Prostate gland (tissue), 2 donors: Measurements from ENCODE around the gene KNOP1. TPM values are rescaled to one million over a fixed set of nuclear protein-coding genes. Genes with fewer than 3 reads are reported as not detected.

Source experiments
- DNase-seq: peaks from one replicate; pipeline ENCODE4 v3.0.0-alpha.2; 2019; ENCODE audit warnings: low spot score
- H3K27ac ChIP-seq, 2 donors: fragments of 200-600 bp; sonication (generic); 2 replicates each; pipeline ENCODE4 v1.5.1; 2017 to 2019
- H3K27me3 ChIP-seq: fragments of 200-600 bp; sonication (generic); replicated peaks from 2 replicates; pipeline ENCODE4 v1.5.1; 2019; ENCODE audit not compliant: insufficient read depth
- H3K36me3 ChIP-seq, 2 donors: fragments of 200-600 bp; sonication (generic); 1 replicate in 1 of 2; 2 replicates in 1 of 2; pipeline versions ENCODE4 v1.5.1 to v1.8.1; 2017 to 2019
- H3K4me1 ChIP-seq: fragments of 200-600 bp; sonication (generic); replicated peaks from 2 replicates; pipeline ENCODE4 v1.5.1; 2019
- H3K4me3 ChIP-seq, 2 donors: fragments of 200-600 bp; sonication (generic); 2 replicates each; pipeline ENCODE4 v1.5.1; 2017 to 2019
- H3K9me3 ChIP-seq: fragments of 200-600 bp; sonication (generic); 2 replicates; pipeline ENCODE4 v1.5.1; 2017
- CTCF ChIP-seq, 4 experiments: fragments of 200-600 bp in 2 of 4; fragments of 450-650 bp in 2 of 4; sonication (generic) in 2 of 4; IDR thresholded peaks; 1 replicate in 3 of 4; 2 replicates in 1 of 4; pipeline ENCODE4 v1.5.1; 2016 to 2019; ENCODE audit warnings: antibody characterized with exemption in 4 of 4, mild to moderate bottlenecking in 2 of 4, moderate library complexity in 2 of 4
- POLR2A ChIP-seq: fragments of 450-650 bp; IDR thresholded peaks from one replicate; pipeline ENCODE4 v1.6.1; 2016; ENCODE audit warnings: antibody characterized with exemption, mild to moderate bottlenecking
- POLR2AphosphoS5 ChIP-seq: sonication (generic); formaldehyde crosslinking; IDR thresholded peaks from one replicate; pipeline ENCODE4 v1.6.1; 2017; ENCODE audit warnings: antibody characterized with exemption
- WGBS: methylation state at CpG from one replicate; pipeline ENCODE4 v1.1.5; 2018; 5-methylcytosine and 5-hydroxymethylcytosine counted together
- intact Hi-C: fragments of 100-400 bp; cut with DNase I; formaldehyde crosslinking; loops from one replicate; pipeline ENCODE4 v1.14.2; 2022
- total RNA-seq, 2 donors: library from RNA; depleted of rRNA; stranded (reverse); fragments of >200 nt; gene quantifications; one replicate each; pipeline ENCODE4 v1.1.0, GENCODE V29; 2016

KNOP1 gene
- total RNA-seq: 10 to 100 TPM; 11.2 to 26.6 TPM

GRCh38 chr16:19717741-19718623 is at the start of gene KNOP1, which contains the start of gene IQCK:
KNOP1 (minus strand) TSS chr16:19718227; CDS start chr16:19715035, 3,192 bp downstream.
IQCK (plus strand) TSS chr16:19718271; CDS start chr16:19718307, 36 bp downstream.
- Histone ChIP-seq H3K36me3 (peaks cover 3 to 5% of the 10 kb centered on the region in 2 donors), H3K9me3 (no peaks in the 10 kb centered on the region), H3K4me3 (peak within 1 kb of the TSS; percentile 95 to 98), H3K27me3 (no peaks in the 10 kb centered on the region), H3K27ac (peak within 1 kb of the TSS; percentile 67 to 69), H3K4me1 (no peaks in the 10 kb centered on the region)
- intact Hi-C loops: loop anchor here (5.0 to 10.0 kb wide), 2 partner anchors 113 to 164 kb away; partner anchors contain the start of gene GPRC5B
- WGBS: 0% methylated on average over 65 of the region's 88 CpGs
- DNase-seq: peak; percentile 84
- TF ChIP-seq POLR2AphosphoS5 (peak; percentile 87), CTCF (IDR thresholded peaks at IDR 0.05) (peak in 1 of 4 experiments; percentile 17), POLR2A (no peak)

GRCh38 chr16:19767497-19767896 is 49.5 kb upstream of the KNOP1 start:
- intact Hi-C loops: no loop called here
- H3K4me3 ChIP-seq: no peak overlapping the region
- H3K27ac ChIP-seq: no peak overlapping the region
- 88% methylated on average over 13 of the region's 13 CpGs for WGBS
- no peaks in the 10 kb centered on the region for H3K4me1 ChIP-seq
- no peaks in the 10 kb centered on the region for H3K9me3 ChIP-seq
- DNase-seq: no peak
- no peaks in the 10 kb centered on the region for H3K27me3 ChIP-seq
- TF ChIP-seq POLR2A (no peak), POLR2AphosphoS5 (no peak), CTCF (IDR thresholded peaks at IDR 0.05) (no peak)
- no peaks in the 10 kb centered on the region for H3K36me3 ChIP-seq

GRCh38 chr16:19766988-19767387 is 49.0 kb upstream of the KNOP1 start:
- no peak for TF ChIP-seq POLR2AphosphoS5
- TF ChIP-seq POLR2A: no peak
- no peak for TF ChIP-seq CTCF (IDR thresholded peaks at IDR 0.05)
- H3K36me3 ChIP-seq: no peaks in the 10 kb centered on the region
- H3K9me3 ChIP-seq: no peaks in the 10 kb centered on the region
- no peak overlapping the region for H3K27ac ChIP-seq
- intact Hi-C loops: no loop called here
- WGBS: 94% methylated on average over 9 of the region's 9 CpGs
- no peaks in the 10 kb centered on the region for H3K4me1 ChIP-seq
- H3K27me3 ChIP-seq: no peaks in the 10 kb centered on the region
- H3K4me3 ChIP-seq: no peak overlapping the region
- DNase-seq: no peak

- 98% methylated on average over 3 of the region's 3 CpGs for WGBS
- H3K27ac ChIP-seq: no peak overlapping the region
- H3K27me3 ChIP-seq: no peaks in the 10 kb centered on the region
- no peaks in the 10 kb centered on the region for H3K9me3 ChIP-seq
- H3K36me3 ChIP-seq: no peaks in the 10 kb centered on the region
- H3K4me1 ChIP-seq: no peaks in the 10 kb centered on the region
- TF ChIP-seq POLR2AphosphoS5 (no peak), CTCF (IDR thresholded peaks at IDR 0.05) (no peak), POLR2A (no peak)
- intact Hi-C loops: no loop called here
- H3K4me3 ChIP-seq: no peak overlapping the region
- no peak for DNase-seq
These were observed 48.5 kb upstream of the KNOP1 start for GRCh38 chr16:19766554-19766884.
